Activated effector memory CD4-positive, alpha-beta T cell treated with anti-CD3 and anti-CD28 coated beads, Interleukin-2, amount 50 U/mL, for 16 hours (primary cell): Measurements from ENCODE around the gene PDHX.

Source experiments
- DNase-seq: peaks from one replicate; pipeline ENCODE4 v3.0.0-alpha.2; 2020

Gene PDHX

DNA sequence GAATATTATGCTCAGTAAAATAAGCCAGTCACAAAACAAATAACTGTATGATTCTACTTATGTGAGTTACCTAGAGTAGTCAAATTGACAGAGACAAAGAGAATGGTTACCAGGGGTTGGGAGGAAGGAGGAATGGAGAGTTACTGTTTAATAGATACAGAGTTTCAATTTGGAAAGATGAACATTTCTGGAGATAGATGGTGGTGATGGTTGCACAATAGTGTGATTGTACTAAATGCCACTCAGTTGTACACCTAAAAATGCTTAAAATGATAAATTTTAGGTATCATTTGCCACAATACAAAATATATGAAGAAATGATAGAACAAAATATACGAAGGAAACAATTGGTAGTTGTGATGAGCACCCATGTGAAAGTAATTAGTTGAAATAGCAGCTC is 43.4 kb downstream of the PDHX start:
- no peak for DNase-seq

DNA sequence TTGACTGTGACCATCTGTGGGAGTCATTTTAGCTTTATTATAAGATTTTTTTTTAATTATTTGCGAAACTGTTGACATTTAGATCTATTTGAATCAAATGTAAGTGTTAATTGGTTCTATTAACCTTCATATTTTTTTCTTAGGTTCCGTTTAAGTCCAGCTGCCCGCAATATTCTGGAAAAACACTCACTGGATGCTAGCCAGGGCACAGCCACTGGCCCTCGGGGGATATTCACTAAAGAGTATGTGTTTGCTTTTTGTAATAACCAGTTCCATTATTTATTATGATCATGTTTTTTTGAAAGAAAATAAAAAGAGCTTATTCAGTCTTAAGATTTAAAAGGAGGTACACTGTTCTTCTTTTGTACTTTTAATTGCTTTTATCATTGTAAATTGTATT is 43.9 kb downstream of the PDHX start:
- no peak for DNase-seq

DNA sequence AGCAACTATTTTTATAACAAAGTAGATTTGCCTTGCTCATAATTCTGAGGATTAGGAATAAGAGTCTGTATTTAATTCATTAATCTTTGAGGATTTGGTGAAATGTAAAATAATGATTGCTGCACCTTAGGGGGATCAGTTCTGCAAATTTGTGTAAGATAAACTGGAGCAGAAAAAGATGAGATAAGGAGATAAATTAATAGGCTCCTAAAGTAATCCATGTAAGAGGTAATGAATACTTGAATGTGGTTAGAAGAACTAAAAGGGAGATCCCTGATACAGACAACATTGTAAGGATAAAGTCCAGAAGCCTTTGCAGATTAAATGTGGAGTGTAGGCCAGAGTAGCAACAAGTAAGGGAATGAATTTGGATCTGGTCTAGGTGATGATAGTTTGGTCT is 45.6 kb downstream of the PDHX start:
- DNase-seq = no peak

DNA sequence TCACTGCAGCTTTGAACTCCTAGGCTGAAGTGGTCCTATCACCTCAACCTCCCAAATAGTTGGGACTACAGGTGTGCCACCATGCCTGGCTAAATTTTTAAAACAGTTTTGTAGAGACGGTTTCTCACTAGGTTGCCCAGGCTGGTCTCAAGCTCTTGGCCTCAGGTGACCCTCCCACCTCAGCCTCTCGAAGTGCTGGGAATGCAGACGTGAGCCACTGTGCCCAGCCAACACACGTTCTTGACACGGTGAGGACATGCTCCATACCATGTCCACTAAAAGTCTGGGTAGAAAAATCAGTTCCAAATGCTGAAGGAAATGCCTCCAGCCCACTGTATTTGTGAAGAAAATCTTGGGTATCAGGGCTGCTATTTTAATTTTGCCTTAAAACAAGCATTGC is 46.9 kb downstream of the PDHX start:
- no peak for DNase-seq

DNA sequence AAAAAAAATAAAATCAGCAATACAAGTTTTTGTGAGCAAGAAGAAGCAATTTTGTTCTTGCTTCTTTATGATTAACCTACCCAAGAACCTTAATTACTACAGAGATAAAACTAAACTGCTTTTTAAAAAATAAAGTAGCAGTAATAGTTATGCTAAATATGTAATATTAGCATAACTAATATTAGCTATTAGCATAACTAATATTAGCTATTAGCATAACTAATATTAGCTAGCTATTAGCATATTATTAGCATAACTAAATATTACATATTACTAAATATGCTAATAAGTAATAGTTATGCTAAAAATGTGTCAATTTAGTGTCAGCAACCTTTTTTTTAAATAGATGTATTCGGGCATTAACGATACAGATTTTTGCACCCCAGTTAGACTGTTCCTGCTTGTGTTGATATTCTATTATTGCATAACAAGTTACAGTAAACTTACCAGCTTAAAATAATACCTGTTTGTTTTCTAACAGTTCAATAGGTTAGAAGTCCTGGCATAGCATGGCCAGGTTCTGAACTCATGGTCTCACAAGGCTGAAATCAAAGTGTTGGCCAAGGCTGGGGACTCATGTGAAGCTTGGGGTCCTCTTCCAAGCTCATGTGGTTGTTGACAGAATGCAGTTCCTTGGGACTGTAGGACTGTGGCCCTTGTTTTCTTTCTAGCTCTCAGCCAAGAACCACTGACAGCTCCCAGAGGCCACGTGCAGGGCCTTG is 48.4 kb downstream of the PDHX start:
- DNase-seq = no peak

DNA sequence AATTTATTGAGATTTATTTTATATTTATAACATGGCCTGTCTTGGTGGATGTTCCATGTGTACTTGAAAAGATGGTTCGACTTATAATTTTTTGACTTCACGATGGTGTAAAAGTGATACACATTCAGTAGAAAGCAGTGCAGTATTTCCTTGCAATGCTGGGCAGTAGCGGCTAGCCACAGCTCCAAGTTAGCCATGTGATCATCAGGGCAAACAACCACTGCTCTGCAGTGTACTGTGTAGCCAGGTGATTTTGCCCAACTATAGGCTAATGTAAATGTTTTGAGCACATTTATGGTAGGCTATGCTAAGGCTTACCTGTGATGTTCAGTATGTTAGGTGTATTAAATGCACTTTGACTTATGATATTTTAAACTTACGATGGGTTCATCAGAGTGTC is 52.4 kb downstream of the PDHX start:
- no peak for DNase-seq

DNA sequence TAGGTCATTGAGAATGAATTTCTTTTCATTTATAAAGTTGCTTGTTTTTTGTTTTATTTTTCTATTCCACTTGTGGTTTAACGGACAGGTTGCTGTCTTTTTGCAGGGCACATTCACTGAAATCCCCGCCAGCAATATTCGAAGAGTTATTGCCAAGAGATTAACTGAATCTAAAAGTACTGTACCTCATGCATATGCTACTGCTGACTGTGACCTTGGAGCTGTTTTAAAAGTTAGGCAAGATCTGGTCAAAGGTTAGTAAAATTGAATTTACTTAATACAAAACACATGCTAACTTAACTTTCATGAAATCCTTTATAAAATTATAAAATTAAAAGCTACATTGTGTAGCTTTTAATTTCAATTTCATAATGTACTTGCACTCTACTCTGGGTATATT is 53.6 kb downstream of the PDHX start:
- no peak for DNase-seq

DNA sequence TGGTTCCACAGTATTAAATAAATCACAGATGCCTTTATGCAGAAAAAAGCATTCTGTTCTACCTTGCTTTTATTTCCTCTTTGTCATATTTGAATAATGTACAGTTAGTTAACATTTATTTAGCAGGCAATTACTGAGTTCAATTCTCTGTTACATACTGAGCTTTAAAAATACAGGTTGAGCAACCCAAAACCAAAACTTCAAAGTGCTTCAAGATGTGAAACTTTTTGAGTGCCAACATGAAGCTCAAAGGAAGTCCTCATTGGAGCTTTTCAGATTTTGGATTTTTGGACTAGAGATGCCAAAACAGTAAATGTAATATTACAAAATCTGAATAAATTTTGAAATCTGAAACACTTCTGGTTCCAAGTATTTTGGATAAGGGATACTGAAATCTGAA is 54.1 kb downstream of the PDHX start:
- no peak for DNase-seq

DNA sequence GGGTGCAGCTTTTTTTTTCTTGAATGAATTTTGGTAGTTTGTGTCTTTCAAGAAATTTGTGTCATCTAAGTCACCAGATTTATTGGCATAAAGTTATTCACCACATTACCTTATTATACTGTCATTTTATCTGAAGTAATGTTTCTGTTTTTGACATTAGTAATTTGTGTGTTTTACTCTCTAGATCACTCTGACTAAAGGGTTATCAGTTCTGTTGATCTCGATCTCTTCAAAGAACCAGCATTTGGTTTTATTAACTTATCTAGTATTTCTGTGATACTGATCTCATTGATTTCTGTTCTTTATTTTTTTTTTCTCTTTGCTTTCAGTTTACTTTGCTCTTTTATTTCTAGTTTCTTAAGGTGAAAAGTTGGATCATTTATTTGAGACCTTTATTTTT is 55.5 kb downstream of the PDHX start:
- no peak for DNase-seq

DNA sequence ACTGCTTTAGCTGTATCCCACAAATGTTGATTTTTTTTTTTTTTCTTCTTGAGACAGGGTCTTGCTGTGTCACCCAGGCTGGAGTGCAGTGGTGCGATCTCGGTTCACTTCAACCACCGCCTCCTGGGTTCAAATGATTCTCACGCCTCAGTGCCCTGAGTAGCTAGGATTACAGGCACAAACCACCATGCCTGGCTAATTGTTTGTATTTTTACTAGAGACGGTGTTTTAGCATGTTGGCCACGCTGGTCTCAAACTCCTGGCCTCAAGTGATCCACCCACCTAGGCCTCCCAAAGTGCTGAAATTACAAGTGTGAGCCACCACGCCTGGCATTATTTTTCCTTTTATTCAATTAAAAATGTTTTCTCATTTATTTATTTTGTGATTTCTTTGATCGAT is 55.9 kb downstream of the PDHX start:
- no peak for DNase-seq

DNA sequence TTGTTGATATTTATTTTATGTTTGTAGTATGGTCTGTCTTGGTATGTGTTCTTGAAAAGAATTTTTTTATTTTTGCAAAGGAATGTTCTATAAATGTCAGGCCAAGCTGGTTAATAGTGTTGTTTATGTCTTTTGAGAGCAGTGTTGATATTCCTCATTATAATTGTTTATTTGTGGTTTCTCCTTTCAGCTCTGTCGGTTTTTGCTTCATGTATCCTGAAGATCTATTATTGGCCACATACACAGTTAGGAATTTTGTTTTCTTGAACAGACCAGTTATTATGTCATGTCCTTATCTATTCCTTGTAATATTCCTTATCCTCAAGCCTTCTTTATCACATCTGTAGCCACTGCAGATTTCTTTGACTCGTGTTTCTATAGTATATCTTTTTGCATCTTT is 56.5 kb downstream of the PDHX start:
- DNase-seq = no peak

DNA sequence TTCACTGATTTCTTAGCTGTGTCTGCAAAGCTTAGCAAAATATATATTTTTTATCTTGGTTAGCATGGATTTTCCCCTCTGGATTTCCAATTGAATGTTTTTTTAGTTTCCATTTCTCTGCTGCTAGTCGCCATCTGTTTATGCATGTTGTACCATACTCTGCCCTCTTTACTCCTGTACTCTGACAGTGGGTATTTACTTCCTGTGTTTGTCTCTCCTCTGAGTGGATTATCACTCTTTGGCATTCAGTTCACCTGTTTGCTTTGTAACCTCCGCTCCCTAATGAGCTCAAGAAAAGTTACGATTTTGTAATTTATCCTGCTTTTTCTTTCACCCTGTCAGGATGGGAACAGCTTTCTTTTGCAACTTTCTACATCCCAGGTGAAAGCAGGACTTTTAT is 59.1 kb downstream of the PDHX start:
- no peak for DNase-seq

DNA sequence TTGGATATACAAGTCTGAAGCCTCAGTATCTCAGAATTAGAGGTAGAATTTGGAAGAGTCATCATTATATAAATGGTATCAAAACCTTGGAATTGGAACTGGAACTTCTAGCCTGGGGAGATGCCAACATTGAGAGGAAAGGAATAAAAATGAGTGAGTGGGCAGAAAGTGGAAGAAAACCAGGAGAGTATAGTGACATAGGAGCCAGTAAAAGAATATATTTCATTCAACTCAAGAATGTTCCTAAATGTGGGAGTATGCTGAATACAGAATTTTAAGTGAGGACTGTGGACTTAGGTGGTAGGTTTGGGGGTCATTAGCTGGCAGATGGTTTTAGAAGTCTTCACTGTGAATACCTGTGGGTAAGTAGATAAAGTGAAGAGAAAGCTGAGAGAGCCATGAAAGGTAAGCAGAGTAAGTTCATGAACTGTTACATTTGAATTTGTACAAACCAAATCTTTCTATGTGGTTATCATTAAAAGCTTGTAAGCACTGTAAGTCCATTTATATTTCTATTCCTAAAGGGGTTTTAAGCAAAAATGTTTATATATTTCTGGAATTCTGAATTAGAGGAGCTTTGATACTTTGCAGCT is 60.2 kb downstream of the PDHX start:
- no peak for DNase-seq

DNA sequence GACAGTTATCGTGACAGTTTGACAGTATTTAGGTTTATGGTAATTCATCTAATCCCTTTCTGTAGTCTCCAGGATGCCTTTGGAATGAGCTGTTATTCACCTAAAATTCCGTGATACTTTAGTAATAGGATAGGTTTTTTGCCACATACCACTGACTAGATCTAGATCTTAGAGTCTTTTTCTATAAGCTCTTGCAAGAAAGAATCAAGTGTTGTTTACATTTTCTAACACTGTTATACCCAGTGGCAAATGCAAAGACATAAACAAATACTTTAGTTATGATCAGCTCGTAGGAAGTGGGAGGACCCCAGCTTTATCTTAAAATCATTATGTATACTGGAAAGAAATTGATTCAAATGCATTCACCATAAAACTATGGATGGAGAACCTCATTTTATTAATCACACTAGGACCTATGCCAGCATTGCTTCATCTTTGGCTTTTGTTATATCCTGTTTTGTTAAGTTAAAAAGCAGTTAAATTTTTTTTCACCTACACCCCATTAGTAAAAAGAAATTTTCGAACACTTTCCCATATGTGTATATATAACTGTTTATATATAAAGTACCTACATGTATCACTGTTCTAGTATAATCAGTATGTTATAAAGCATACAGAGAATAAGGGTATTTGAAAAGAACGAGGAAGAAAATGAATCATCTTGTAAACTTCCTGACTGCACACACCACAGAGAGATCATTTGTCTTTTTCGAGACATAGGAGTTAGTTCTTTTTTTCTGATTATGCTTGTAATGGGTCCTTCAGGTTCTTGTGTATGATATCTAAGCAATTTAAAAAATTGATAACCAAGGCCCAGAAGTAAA is 60.9 kb downstream of the PDHX start:
- no peak for DNase-seq

DNA sequence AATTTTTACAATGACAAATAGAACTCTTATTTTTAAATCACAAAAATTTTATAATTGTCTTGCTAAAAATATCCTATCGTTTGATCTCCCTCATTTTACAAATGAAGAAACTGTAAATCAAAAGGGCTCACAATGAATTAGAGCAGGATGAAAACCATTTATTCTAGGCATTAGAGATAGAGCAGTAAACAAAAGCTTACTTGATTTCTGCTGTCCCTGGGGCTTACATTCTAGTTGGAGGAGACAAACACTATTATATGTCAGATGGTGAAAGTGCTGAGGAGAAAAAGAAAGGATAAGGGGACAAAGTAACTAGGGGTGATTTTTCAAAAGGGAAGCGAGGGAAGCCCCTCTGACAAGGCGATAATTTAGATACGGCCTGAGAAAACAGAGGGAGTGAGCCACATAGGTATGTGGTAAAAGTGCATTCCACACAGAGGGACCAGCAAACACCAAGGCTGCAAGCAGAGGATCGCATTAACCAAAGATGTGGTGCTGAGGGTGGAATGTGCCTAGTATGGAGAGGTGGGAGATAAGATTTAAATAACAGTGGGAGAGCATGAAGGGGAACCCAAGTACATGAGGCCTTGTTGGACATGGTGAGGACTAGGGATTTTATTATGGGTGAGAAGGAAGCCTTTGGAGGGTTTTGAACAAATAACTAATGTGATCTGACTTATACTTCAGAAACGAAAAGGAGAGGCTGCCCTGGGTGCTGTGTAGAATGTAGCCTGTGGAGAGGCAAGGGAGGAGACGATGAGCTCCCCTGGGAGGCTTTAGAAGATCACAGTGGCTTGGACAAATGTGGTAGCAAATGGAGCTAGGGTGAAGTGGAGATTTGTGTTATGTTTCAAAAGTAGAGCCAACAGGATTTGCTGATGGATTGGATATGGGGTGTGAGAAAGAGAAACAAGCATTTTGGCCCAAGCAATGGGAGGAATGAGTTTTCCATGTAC is 62.1 kb downstream of the PDHX start:
- no peak for DNase-seq

DNA sequence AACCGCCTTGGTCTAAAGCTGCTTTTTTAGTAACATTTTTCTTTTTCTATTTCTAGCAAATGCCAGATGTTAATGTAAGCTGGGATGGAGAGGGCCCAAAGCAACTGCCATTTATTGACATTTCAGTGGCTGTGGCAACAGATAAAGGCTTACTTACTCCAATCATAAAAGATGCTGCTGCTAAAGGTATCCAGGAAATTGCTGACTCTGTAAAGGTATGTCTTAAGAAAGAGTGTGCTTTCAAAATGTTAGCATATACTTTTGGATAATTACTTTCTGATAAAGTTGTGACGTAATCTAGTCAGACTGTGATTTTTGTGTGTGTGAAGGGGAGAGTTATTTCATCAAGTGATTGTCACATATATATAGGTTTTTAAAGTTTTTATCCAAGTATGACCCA is 68.1 kb downstream of the PDHX start:
- no peak for DNase-seq

DNA sequence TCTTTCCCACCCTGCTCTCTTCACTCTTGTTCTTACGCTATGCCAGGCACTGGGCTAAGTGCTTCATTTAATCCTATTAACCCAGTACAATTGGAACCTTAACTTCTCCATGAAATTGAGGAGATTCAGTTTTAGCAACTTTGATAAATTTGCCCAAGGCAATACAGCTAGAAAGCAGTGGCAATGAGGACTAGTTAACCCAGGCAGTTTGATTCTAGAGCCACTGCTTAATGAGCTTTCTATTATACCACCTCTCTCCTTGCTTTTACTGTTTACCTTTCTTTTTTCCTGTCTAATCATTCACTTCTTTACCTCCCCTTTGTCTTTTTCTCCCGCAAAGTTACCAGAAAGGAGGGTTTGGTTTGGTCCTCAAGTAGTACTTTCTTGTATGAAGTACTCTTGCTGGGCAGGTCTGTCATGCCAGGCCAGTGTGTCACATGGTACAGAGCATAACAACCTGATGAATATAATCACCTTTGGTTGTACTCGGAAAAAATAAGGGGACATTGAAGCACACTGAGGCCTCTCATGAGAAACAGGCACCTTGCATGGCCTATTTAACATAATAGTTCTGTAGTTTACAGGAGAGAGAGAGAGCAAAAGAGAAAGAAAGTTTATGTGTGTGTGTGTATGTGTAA is 70.6 kb downstream of the PDHX start:
- no peak for DNase-seq

DNA sequence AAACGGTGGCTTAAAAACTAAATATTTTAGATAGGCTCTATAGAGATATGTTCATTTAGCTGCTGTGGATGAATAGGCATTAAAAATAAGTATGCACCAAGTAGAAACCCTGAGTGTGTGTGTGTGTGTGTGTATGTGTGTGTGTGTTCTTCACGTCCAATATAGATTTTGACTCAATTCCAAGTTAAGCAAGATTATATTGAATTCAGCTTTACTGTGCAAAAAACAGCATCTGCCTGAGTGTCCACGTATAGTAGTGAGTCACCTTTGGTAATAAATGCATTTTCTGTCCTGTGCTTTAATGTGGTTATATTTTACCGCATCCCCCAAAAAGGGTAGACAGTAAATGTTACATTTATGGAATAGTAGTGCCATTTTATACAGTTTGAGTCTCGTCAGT is 71.2 kb downstream of the PDHX start:
- no peak for DNase-seq

DNA sequence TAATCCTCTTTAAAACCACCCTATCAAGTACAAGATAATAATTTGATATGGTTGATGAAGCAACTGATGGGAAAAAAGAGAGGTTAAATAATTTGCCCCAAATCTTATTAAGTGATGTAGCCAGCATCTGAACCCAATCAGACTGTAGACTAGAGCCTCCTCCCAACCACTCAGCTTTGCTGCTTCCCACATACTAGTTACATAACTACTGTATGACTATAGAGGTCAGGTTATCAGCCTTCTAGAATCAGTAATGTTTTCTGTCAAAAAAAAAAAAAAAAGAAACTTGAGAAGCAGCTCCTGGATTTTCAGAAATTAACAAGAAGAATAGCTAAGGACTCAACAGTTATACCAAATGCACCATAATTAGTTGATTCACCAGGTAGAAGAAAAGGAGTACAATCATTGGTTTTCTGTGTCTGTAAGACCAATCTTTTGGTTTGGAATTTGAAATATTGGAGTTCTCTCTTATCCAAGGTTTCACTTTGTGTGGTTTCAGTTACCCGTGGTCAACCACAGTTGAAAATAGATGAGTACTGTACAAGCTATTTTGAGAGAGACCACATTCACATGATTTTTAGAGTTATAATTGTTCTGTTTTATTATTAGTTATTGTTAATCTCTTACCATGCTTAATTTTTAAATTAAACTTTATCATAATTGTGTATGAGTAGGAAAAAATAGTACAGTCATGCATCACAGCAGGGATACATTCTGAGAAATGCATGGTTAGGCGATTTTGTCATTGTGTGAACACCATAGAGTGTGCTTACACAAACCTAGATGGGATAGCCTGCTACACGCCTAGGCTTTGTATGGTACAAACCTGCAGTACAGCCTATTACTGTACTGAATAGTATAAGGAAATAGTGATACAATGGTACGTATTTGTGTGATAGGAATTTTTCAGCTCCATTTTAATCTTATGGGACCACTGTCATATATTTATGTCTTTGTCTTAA is 72.2 kb downstream of the PDHX start:
- no peak for DNase-seq

DNA sequence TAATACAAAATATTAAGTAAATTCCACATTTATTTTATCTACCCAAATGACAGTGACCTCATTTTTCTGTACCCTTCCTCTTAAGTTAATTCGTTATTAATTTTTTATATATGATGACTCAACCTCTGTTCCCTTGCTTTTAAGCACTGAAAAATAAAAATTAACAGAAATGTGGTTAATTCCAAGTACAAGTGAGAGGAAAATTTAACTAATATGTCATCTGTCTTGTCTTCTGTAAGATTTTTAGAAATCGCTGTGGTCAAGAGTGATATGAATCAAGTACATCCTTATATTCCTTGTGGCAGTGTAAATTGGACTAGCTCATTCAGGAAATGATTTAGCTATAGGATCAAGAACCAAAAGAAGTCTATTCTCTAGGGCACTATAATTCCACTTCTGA is 74.5 kb downstream of the PDHX start:
- DNase-seq = no peak

DNA sequence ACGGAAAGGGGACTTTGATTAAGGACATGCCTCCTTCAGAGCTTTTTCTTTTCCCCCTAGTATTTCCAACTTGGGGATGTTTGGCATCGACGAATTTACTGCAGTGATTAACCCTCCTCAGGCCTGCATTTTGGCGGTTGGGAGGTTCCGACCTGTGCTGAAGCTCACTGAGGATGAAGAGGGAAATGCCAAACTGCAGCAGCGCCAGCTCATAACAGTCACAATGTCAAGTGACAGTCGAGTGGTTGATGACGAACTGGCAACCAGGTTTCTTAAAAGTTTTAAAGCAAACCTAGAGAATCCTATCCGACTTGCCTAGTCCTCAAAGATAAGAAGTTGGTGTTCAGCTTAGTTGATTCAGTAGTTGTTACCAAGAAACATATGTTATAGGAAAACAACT is 78.4 kb downstream of the PDHX start:
- DNase-seq = no peak
